ENCODE data around the gene SLC39A10. TPM values are rescaled to one million over a fixed set of nuclear protein-coding genes. Genes with fewer than 3 reads are reported as not detected.

Gene SLC39A10
- total and polyA plus RNA-seq, 9 of the 15 experiments (the other 6 are each of a cell fraction or from before 2014, with no cell fraction given), result 12.5 to 40.1 (median 23.1) TPM

GRCh38 chr2:195662138-195662537 is 5.1 kb downstream of the SLC39A10 start:
- Histone ChIP-seq H3K9me1 (ENCODE audit: control insufficient read depth, insufficient read depth, low read length) (no peaks in the 10 kb centered on the region), H3K27me3 (ENCODE audit: control insufficient read depth in 2 of 2, insufficient read depth in 2 of 2, low read length in 2 of 2) (no peaks in the 10 kb centered on the region), H3K27ac (ENCODE audit: extremely low read depth, low read depth, low read length) (peak overlapping the region; percentile 66), H3K9ac (ENCODE audit: insufficient read depth in 1 of 2, low read depth in 2 of 2, low read length in 2 of 2) (peak overlapping the region in 1 of 2 experiments; percentile 25; a peak in 1 of 4 replicates), H2AFZ (ENCODE audit: low read depth, low read length) (no peak overlapping the region), H3K9me3 (replicated peaks; ENCODE audit: control insufficient read depth, insufficient read depth, low read depth, low read length) (no peaks in the 10 kb centered on the region), H3K4me1 (replicated peaks in 1 of 2; ENCODE audit: control insufficient read depth in 2 of 2, insufficient read depth in 2 of 2, low read length in 2 of 2) (peaks cover 6 to 11% of the 10 kb centered on the region in 2 experiments; a peak in 3 of 5 replicates), H3K79me2 (ENCODE audit: control insufficient read depth, insufficient read depth, low read length) (peaks cover 92% of the 10 kb centered on the region), H4K20me1 (replicated peaks; ENCODE audit: control insufficient read depth, insufficient read depth, low read length) (no peaks in the 10 kb centered on the region), H3K4me2 (ENCODE audit: insufficient read depth, low read length) (peak overlapping the region; percentile 37; the same call in 1 of the 2 replicates), H3K36me3 (ENCODE audit: control insufficient read depth, insufficient read depth, low read length) (peaks cover 17% of the 10 kb centered on the region; the same call in 2 of the 3 replicates), H3K4me3 (no peak overlapping the region)
- intact Hi-C loops (cut with micrococcal nuclease) (loop anchor here (5.0 to 10.0 kb wide), 4 partner anchors 173 to 405 kb away; partner anchors contain the start of gene DNAH7), in situ Hi-C loops (cut with MboI) (loop anchor here (25.0 kb wide), 1 partner anchor 400 kb away; the partner anchor contains the start of gene DNAH7)
- ChIA-PET POLR2A (no interaction called here), CTCF (ENCODE audit: low intra/inter-chr PET ratio) (no interaction called here)
- DNase-seq (ENCODE audit: extremely low read depth in 1 of 4, low spot score in 3 of 4) (peak; percentile 17 to 83 (median 36)), FAIRE-seq (peak; percentile 89), ATAC-seq (peak; percentile 71)
- no TSS peak for BruUV-seq (replicated peaks)
- 3% methylated on average over 3 of the region's 3 CpGs for WGBS (ENCODE audit: insufficient coverage, low coverage, missing lambda C conversion rate)
- TF ChIP-seq ZNF766 (CRISPR knock-in tag; conservative IDR thresholded peaks at IDR 0.05) (no peak), TCF7 (IDR thresholded peaks at IDR 0.05; ENCODE audit: borderline replicate concordance) (no peak), ZNF197 (CRISPR knock-in tag; IDR thresholded peaks at IDR 0.05; ENCODE audit: low read depth) (no peak), ATF1 (CRISPR knock-in tag; IDR thresholded peaks at IDR 0.05) (no peak), ATF1 (tag; IDR thresholded peaks at IDR 0.05) (0 out of 2 replicates have a peak, but pooled peaks have one; percentile 11), NR2C1 (IDR thresholded peaks at IDR 0.05) (peak; percentile 56; the same call in 1 of the 2 replicates), NR2C1 (tag; IDR thresholded peaks at IDR 0.05) (peak; percentile 57; the same call in 1 of the 2 replicates), DPF2 (IDR thresholded peaks at IDR 0.05) (peak; percentile 90), NR2C2 (CRISPR knock-in tag; IDR thresholded peaks at IDR 0.05) (no peak), NR2C2 (tag; IDR thresholded peaks at IDR 0.05) (peak; percentile 58), ZNF280A (IDR thresholded peaks at IDR 0.05; ENCODE audit: low read depth, partially characterized antibody) (no peak), PKNOX1 (IDR thresholded peaks at IDR 0.05) (no peak), HSF4 (CRISPR knock-in tag; IDR thresholded peaks at IDR 0.05; ENCODE audit: borderline replicate concordance) (no peak), MAFK (IDR thresholded peaks at IDR 0.05; ENCODE audit: low read length) (no peak), XRCC4 (IDR thresholded peaks at IDR 0.05; ENCODE audit: extremely low read depth, insufficient read depth, insufficient read length) (no peak), CREM (IDR thresholded peaks at IDR 0.05; ENCODE audit: low read depth) (peak; percentile 40; the same call in 1 of the 2 replicates)
- TF ChIP-seq, protein P1, sequence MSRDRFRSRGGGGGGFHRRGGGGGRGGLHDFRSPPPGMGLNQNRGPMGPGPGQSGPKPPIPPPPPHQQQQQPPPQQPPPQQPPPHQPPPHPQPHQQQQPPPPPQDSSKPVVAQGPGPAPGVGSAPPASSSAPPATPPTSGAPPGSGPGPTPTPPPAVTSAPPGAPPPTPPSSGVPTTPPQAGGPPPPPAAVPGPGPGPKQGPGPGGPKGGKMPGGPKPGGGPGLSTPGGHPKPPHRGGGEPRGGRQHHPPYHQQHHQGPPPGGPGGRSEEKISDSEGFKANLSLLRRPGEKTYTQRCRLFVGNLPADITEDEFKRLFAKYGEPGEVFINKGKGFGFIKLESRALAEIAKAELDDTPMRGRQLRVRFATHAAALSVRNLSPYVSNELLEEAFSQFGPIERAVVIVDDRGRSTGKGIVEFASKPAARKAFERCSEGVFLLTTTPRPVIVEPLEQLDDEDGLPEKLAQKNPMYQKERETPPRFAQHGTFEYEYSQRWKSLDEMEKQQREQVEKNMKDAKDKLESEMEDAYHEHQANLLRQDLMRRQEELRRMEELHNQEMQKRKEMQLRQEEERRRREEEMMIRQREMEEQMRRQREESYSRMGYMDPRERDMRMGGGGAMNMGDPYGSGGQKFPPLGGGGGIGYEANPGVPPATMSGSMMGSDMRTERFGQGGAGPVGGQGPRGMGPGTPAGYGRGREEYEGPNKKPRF (IDR thresholded peaks at IDR 0.05; ENCODE audit: low read depth, low read length), result no peak
- TF ChIP-seq, protein P2, sequence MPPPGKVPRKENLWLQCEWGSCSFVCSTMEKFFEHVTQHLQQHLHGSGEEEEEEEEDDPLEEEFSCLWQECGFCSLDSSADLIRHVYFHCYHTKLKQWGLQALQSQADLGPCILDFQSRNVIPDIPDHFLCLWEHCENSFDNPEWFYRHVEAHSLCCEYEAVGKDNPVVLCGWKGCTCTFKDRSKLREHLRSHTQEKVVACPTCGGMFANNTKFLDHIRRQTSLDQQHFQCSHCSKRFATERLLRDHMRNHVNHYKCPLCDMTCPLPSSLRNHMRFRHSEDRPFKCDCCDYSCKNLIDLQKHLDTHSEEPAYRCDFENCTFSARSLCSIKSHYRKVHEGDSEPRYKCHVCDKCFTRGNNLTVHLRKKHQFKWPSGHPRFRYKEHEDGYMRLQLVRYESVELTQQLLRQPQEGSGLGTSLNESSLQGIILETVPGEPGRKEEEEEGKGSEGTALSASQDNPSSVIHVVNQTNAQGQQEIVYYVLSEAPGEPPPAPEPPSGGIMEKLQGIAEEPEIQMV (tag; conservative IDR thresholded peaks at IDR 0.05; ENCODE audit: low read depth), result no peak

Measured in K562 (cell line).